Prostate gland (tissue), 2 donors: ENCODE data around the gene GHR.
"Not testable (repeated sequence)": the region's sequence is repeated elsewhere in the genome, so short reads cannot be mapped to it uniquely, and the experiment has no call there.

Source experiments
- CTCF ChIP-seq, 4 experiments: fragments of 200-600 bp in 2 of 4; fragments of 450-650 bp in 2 of 4; sonication (generic) in 2 of 4; IDR thresholded peaks; 1 replicate in 3 of 4; 2 replicates in 1 of 4; pipeline ENCODE4 v1.5.1; 2016 to 2019; ENCODE audit warnings: antibody characterized with exemption in 4 of 4, mild to moderate bottlenecking in 2 of 4, moderate library complexity in 2 of 4
- POLR2A ChIP-seq: fragments of 450-650 bp; IDR thresholded peaks from one replicate; pipeline ENCODE4 v1.6.1; 2016; ENCODE audit warnings: antibody characterized with exemption, mild to moderate bottlenecking

DNA sequence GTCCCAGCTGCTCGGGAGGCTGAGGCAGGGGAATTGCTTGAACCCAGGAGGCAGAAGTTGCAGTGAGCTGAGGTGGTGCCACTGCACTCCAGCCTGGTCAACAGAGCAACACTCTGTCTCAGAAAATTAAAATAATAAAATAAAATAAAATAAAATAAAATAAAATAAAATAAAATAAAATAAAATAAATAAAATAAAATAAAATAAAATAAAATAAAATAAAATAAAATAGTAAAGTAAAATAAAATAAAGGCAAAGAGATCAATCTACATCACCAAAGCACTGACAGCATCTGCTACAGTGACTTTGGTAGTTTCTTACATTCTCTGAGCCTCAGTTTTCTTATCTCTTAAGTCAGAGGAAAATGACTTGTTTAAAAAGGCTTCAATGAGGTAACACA is 152.7 kb downstream of the GHR start:
- not testable (repeated sequence) for TF ChIP-seq CTCF (IDR thresholded peaks at IDR 0.05); POLR2A
